ENCODE measurements around the gene ADCK1.

The ADCK1 gene

GRCh38 chr14:77799863-77800730, at the start of gene ADCK1:
ADCK1 (plus strand) TSS chr14:77800109; CDS start chr14:77818979, 18,870 bp downstream.
- DNase-seq (ENCODE audit: extremely low read depth, low read depth), result peak; percentile 27
- peak; percentile 56 for TF ChIP-seq CTCF (IDR thresholded peaks at IDR 0.05; ENCODE audit: low read depth, low read length)

GRCh38 chr14:77752266-77752665, 47.6 kb upstream of the ADCK1 start:
- no peak for TF ChIP-seq CTCF (IDR thresholded peaks at IDR 0.05; ENCODE audit: low read depth, low read length)
- no peak for DNase-seq (ENCODE audit: extremely low read depth, low read depth)

GRCh38 chr14:77752799-77753516, 47.0 kb upstream of the ADCK1 start:
- DNase-seq (ENCODE audit: extremely low read depth, low read depth), result no peak
- no peak for TF ChIP-seq CTCF (IDR thresholded peaks at IDR 0.05; ENCODE audit: low read depth, low read length)

- no peak for TF ChIP-seq CTCF (IDR thresholded peaks at IDR 0.05; ENCODE audit: low read depth, low read length)
- peak; percentile 85 for DNase-seq (ENCODE audit: extremely low read depth, low read depth)
Observed at GRCh38 chr14:77760381-77761204, 39.3 kb upstream of the ADCK1 start, which contains the start of gene SNW1. SNW1 (minus strand) TSS chr14:77761156; CDS start chr14:77761127, 29 bp downstream.

- TF ChIP-seq CTCF (IDR thresholded peaks at IDR 0.05; ENCODE audit: low read depth, low read length), result peak; percentile 40
- no peak for DNase-seq (ENCODE audit: extremely low read depth, low read depth)
Observed at GRCh38 chr14:77761205-77761931, 38.5 kb upstream of the ADCK1 start.

- no peak for DNase-seq (ENCODE audit: extremely low read depth, low read depth)
- no peak for TF ChIP-seq CTCF (IDR thresholded peaks at IDR 0.05; ENCODE audit: low read depth, low read length)
Observed at GRCh38 chr14:77763316-77763715, 36.6 kb upstream of the ADCK1 start.

Data from AG09319 (cell line).